ENCODE data around the gene GAB1. TPM values are rescaled to one million over a fixed set of nuclear protein-coding genes. Genes with fewer than 3 reads are reported as not detected.

Gene GAB1
- total RNA-seq, 1 experiment from 2014 or later, result 8.8 TPM

GRCh38 chr4:143362349-143363046 lies 25.8 kb downstream of the GAB1 start:
- TF ChIP-seq, protein P1, sequence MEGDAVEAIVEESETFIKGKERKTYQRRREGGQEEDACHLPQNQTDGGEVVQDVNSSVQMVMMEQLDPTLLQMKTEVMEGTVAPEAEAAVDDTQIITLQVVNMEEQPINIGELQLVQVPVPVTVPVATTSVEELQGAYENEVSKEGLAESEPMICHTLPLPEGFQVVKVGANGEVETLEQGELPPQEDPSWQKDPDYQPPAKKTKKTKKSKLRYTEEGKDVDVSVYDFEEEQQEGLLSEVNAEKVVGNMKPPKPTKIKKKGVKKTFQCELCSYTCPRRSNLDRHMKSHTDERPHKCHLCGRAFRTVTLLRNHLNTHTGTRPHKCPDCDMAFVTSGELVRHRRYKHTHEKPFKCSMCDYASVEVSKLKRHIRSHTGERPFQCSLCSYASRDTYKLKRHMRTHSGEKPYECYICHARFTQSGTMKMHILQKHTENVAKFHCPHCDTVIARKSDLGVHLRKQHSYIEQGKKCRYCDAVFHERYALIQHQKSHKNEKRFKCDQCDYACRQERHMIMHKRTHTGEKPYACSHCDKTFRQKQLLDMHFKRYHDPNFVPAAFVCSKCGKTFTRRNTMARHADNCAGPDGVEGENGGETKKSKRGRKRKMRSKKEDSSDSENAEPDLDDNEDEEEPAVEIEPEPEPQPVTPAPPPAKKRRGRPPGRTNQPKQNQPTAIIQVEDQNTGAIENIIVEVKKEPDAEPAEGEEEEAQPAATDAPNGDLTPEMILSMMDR (IDR thresholded peaks at IDR 0.05; ENCODE audit: unreplicated experiment), result no peak
- Mint-ChIP-seq H3K36me3 (ENCODE audit: insufficient read depth, unreplicated experiment) (peaks cover 10% of the 10 kb centered on the region), H3K4me3 (ENCODE audit: low read depth, unreplicated experiment) (no peak overlapping the region), H3K27me3 (ENCODE audit: unreplicated experiment) (no peaks in the 10 kb centered on the region), H3K9me3 (ENCODE audit: low read depth, unreplicated experiment) (no peaks in the 10 kb centered on the region), H3K4me1 (ENCODE audit: low read depth, unreplicated experiment) (peaks cover 36% of the 10 kb centered on the region), H3K27ac (ENCODE audit: unreplicated experiment) (peak overlapping the region; percentile 33)
- CTCF ChIA-PET, result no interaction called here
- no TSS peak for BruUV-seq (replicated peaks)
- DNase-seq, result no peak
- intact Hi-C loops (cut with micrococcal nuclease; ENCODE audit: unreplicated experiment), result no loop called here

DNA sequence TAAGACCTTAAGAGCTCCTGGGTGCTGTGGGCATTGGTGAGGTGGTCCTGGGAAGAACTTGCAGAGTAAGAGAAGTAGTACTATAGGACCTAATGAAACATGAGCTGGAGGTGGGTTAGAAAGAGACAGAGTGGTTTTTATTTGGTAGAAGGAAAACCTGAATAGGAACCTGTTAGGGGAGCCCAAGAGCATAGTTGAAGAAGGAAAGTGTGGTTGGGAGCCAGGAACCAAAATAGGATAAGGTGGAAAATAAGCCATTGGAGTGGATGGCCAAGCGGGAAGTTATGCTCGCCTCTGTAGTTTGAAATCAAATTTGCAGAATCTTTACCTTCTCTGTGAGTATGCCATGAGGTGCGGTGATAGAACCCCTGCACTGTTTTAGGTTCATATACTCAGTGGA lies 26.7 kb downstream of the GAB1 start:
- BruUV-seq (replicated peaks), result no TSS peak
- Mint-ChIP-seq H3K27me3 (ENCODE audit: unreplicated experiment) (no peaks in the 10 kb centered on the region), H3K36me3 (ENCODE audit: insufficient read depth, unreplicated experiment) (peaks cover 10% of the 10 kb centered on the region), H3K4me3 (ENCODE audit: low read depth, unreplicated experiment) (no peak overlapping the region), H3K27ac (ENCODE audit: unreplicated experiment) (peak overlapping the region; percentile 33), H3K9me3 (ENCODE audit: low read depth, unreplicated experiment) (no peaks in the 10 kb centered on the region), H3K4me1 (ENCODE audit: low read depth, unreplicated experiment) (peaks cover 34% of the 10 kb centered on the region)
- intact Hi-C loops (cut with micrococcal nuclease; ENCODE audit: unreplicated experiment), result no loop called here
- CTCF ChIA-PET, result no interaction called here
- TF ChIP-seq, protein P1 (IDR thresholded peaks at IDR 0.05; ENCODE audit: unreplicated experiment), result no peak
- DNase-seq, result no peak

DNA sequence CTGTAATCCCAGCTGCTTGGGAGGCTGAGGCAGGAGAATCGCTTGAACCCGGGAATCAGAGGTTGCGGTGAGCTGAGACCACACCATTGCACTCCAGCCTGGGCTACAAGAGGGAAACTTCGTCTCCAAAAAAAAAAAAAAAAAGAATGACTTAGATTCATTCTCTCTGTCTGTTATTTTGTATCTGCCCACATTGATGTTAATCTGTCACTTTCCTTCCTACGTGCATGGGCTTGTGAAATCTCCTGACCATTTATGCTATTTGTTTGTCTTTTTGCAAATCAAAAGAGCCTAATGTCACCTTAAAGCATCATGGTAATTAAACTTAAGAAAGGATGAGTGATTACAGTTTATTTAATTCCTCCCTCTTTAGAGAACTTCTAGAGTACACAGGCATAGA lies 27.4 kb downstream of the GAB1 start:
- CTCF ChIA-PET, result no interaction called here
- H3K27ac Mint-ChIP-seq (ENCODE audit: unreplicated experiment), result no peak overlapping the region

DNA sequence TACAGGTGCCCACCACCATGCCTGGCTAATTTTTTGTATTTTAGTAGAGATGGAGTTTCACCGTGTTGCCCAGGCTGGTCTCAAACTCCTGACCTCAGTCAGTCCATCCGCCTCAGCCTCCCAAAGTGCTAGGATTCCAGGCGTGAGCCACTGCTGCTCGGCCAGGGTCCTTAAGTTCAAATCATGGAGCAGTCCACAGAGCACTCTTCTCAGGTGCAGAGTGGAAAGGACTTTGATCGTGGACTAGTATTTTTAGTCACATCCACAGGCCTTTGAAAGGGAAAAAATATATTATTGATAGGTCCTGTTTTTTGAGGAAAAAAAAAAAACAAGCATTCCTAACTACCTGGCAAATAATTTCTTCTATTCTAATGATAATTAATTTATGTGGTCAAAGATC lies 31.2 kb downstream of the GAB1 start:
- Mint-ChIP-seq H3K27me3 (ENCODE audit: unreplicated experiment) (no peaks in the 10 kb centered on the region), H3K4me3 (ENCODE audit: low read depth, unreplicated experiment) (no peak overlapping the region), H3K36me3 (ENCODE audit: insufficient read depth, unreplicated experiment) (no peaks in the 10 kb centered on the region), H3K4me1 (ENCODE audit: low read depth, unreplicated experiment) (peaks cover 8% of the 10 kb centered on the region), H3K9me3 (ENCODE audit: low read depth, unreplicated experiment) (peaks cover 2% of the 10 kb centered on the region), H3K27ac (ENCODE audit: unreplicated experiment) (no peak overlapping the region)
- no TSS peak for BruUV-seq (replicated peaks)
- TF ChIP-seq, protein P1 (IDR thresholded peaks at IDR 0.05; ENCODE audit: unreplicated experiment), result no peak
- DNase-seq, result no peak
- CTCF ChIA-PET, result no interaction called here
- intact Hi-C loops (cut with micrococcal nuclease; ENCODE audit: unreplicated experiment), result no loop called here

More for the DNA sequence above, 27.4 kb downstream of the GAB1 start:
- TF ChIP-seq, protein P1 (IDR thresholded peaks at IDR 0.05; ENCODE audit: unreplicated experiment), result no peak
- Mint-ChIP-seq H3K27me3 (ENCODE audit: unreplicated experiment) (no peaks in the 10 kb centered on the region), H3K4me3 (ENCODE audit: low read depth, unreplicated experiment) (no peak overlapping the region), H3K4me1 (ENCODE audit: low read depth, unreplicated experiment) (peaks cover 32% of the 10 kb centered on the region), H3K36me3 (ENCODE audit: insufficient read depth, unreplicated experiment) (peaks cover 5% of the 10 kb centered on the region), H3K9me3 (ENCODE audit: low read depth, unreplicated experiment) (no peaks in the 10 kb centered on the region)
- intact Hi-C loops (cut with micrococcal nuclease; ENCODE audit: unreplicated experiment), result no loop called here
- BruUV-seq (replicated peaks), result no TSS peak
- no peak for DNase-seq
